HepG2 (cell line): Measurements from ENCODE around the gene COG5. TPM values are rescaled to one million over a fixed set of nuclear protein-coding genes. Genes with fewer than 3 reads are reported as not detected.

Source experiments
- CBX2 ChIP-seq, 2 experiments: fragments of 200-600 bp in 1 of 2; sonication (generic); formaldehyde crosslinking in 1 of 2; IDR thresholded peaks; 2 replicates each; pipeline versions ENCODE4 v1.7.0 to v1.8.1; 2018 to 2022; ENCODE audit warnings: low read depth in 2 of 2, low read length in 1 of 2, mild to moderate bottlenecking in 1 of 2, missing genetic modification reagents in 1 of 2
- CCDC6 ChIP-seq: sonication (generic); formaldehyde crosslinking; IDR thresholded peaks from 2 replicates; pipeline ENCODE4 v1.8.1; 2022; ENCODE audit warnings: mild to moderate bottlenecking, missing genetic modification reagents, moderate library complexity
- KLF15 ChIP-seq: sonication (generic); formaldehyde crosslinking; IDR thresholded peaks from 2 replicates; pipeline ENCODE4 v1.8.1; 2023; ENCODE audit warnings: borderline replicate concordance, mild to moderate bottlenecking, inconsistent platforms, missing genetic modification reagents, mixed read lengths
- MXD4 ChIP-seq: IDR thresholded peaks from 2 replicates; pipeline ENCODE4 v1.6.1; 2016; ENCODE audit warnings: mild to moderate bottlenecking, missing biosample characterization, missing genetic modification reagents
- PHF21A ChIP-seq: sonication (generic); formaldehyde crosslinking; IDR thresholded peaks from 2 replicates; pipeline ENCODE4 v1.5.0; 2020; ENCODE audit warnings: mild to moderate bottlenecking, missing genetic modification reagents
- ZFP36 ChIP-seq: fragments of 150-350 bp; IDR thresholded peaks from 2 replicates; pipeline ENCODE4 v1.6.1; 2018; ENCODE audit warnings: borderline replicate concordance, low read length, low read depth; ENCODE audit not compliant: partially characterized antibody
- ZNF317 ChIP-seq: sonication (generic); formaldehyde crosslinking; IDR thresholded peaks from 2 replicates; pipeline ENCODE4 v1.5.0; 2020; ENCODE audit warnings: mild to moderate bottlenecking, missing genetic modification reagents
- ZNF34 ChIP-seq: sonication (generic); formaldehyde crosslinking; IDR thresholded peaks from 2 replicates; pipeline ENCODE4 v1.4.0; 2020; ENCODE audit warnings: mild to moderate bottlenecking, missing genetic modification reagents, borderline replicate concordance
- ZNF354B ChIP-seq: sonication (generic); formaldehyde crosslinking; IDR thresholded peaks from 2 replicates; pipeline ENCODE4 v1.8.0; 2022; ENCODE audit warnings: mild to moderate bottlenecking, missing genetic modification reagents
- ZNF382 ChIP-seq: sonication (generic); formaldehyde crosslinking; IDR thresholded peaks from 2 replicates; pipeline ENCODE4 v1.5.0; 2020; ENCODE audit warnings: missing genetic modification reagents, mild to moderate bottlenecking, borderline replicate concordance
- ZNF512B ChIP-seq: sonication (generic); formaldehyde crosslinking; IDR thresholded peaks from 2 replicates; pipeline ENCODE4 v1.5.1; 2020; ENCODE audit warnings: missing genetic modification reagents, mild to moderate bottlenecking, borderline replicate concordance
- ZNF546 ChIP-seq: sonication (generic); formaldehyde crosslinking; conservative IDR thresholded peaks from 2 replicates; pipeline ENCODE4 v1.8.1; 2023; ENCODE audit warnings: mild to moderate bottlenecking, missing genetic modification reagents
- polyA plus RNA-seq, 8 experiments: library from polyadenylated mRNA; depleted of rRNA in 3 of 8; stranded (reverse) in 7 of 8; unstranded in 1 of 8; fragments of >200 nt; fragmentation: Illumina TruSeq in 4 of 8; extraction: Trizol in 4 of 8; gene quantifications; 2 replicates each; pipeline versions ENCODE4 v1.2.1 to v1.2.3, GENCODE V29; 2011 to 2016; ENCODE audit warnings: low read depth in 4 of 8, missing spikeins in 1 of 8, mixed read lengths in 1 of 8; ENCODE audit not compliant: insufficient read depth in 1 of 8
- total RNA-seq, 5 experiments: library from RNA; depleted of rRNA; stranded (reverse); fragments of >200 nt; fragmentation: Illumina TruSeq; extraction: Trizol; gene quantifications; 2 replicates each; pipeline ENCODE4 v1.2.3, GENCODE V29; 2016; ENCODE audit warnings: low read depth in 1 of 5
- TF ChIP-seq, protein P1 (sequence below): sonication (generic); formaldehyde crosslinking; conservative IDR thresholded peaks from 2 replicates; pipeline ENCODE4 v1.4.0; 2020; ENCODE audit warnings: missing genetic modification reagents
- TF ChIP-seq, protein P2 (sequence below): sonication (generic); formaldehyde crosslinking; conservative IDR thresholded peaks from 2 replicates; pipeline ENCODE4 v1.4.0; 2020; ENCODE audit warnings: mild to moderate bottlenecking, missing genetic modification reagents, moderate library complexity
- TF ChIP-seq, protein P3 (sequence below): sonication (generic); formaldehyde crosslinking; IDR thresholded peaks from 2 replicates; pipeline ENCODE4 v1.5.1; 2020; ENCODE audit warnings: missing genetic modification reagents, mild to moderate bottlenecking, borderline replicate concordance
- TF ChIP-seq, protein P4 (sequence below): sonication (generic); formaldehyde crosslinking; IDR thresholded peaks from 2 replicates; pipeline ENCODE4 v1.4.0; 2020; ENCODE audit warnings: mild to moderate bottlenecking, missing genetic modification reagents

Gene COG5
- total and polyA plus RNA-seq, 2 of the 13 experiments (the other 11 are each of a cell fraction or from before 2014, with no cell fraction given) = 20.4 to 31.3 TPM

DNA sequence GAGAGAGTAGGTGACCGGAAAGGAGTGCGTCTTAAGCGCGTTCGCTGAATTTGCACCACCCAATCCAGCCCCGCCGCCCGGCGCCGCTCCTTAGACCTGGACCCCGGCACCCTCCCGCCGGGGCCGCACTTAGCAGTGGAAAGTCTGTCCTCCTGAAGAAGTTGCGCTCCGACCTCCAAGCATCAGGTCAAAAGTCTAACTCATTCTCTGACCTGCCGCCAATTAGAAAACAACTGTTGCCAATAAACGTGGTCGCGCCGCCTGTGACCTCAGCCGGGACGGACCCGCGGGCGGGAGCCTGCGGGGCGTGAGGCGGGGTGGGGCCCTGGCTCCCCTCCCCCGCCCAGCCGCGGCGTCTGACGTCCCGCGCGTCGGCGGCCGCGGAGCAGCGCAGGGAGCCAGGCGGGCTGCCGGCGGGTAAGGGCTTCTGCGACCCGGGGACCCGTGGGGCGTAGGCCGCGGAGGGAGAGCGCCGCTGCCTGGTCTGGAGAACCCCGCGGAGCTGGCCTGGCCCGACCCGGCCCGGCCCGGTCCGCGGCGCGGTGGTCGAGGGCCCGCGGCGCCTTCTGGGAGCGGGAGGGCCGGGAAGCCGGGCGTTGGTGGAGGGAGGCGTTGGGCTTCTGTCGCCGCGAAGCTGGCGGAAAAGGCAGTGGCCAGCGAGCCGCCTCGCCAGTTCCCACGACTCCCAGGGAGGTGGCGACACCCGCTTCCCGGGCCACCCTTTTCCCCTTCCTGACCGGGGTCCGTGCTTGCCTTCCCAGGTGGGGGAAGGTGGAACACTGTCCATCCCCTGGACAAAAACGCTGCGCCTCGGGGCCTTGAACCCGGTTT lies 16.4 kb upstream of the COG5 start, which contains the start of gene BCAP29 (continued):
- TF ChIP-seq, protein P1, sequence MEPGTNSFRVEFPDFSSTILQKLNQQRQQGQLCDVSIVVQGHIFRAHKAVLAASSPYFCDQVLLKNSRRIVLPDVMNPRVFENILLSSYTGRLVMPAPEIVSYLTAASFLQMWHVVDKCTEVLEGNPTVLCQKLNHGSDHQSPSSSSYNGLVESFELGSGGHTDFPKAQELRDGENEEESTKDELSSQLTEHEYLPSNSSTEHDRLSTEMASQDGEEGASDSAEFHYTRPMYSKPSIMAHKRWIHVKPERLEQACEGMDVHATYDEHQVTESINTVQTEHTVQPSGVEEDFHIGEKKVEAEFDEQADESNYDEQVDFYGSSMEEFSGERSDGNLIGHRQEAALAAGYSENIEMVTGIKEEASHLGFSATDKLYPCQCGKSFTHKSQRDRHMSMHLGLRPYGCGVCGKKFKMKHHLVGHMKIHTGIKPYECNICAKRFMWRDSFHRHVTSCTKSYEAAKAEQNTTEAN (CRISPR knock-in tag) = peak; percentile 49; the same call in 1 of the 2 replicates
- TF ChIP-seq ZNF34 (no peak), ZNF317 (no peak), KLF15 (CRISPR knock-in tag) (no peak), ZNF354B (CRISPR knock-in tag) (no peak), CCDC6 (CRISPR knock-in tag) (peak; percentile 93), MXD4 (CRISPR knock-in tag) (peak; percentile 25; the same call in 1 of the 2 replicates), ZFP36 (no peak), CBX2 (IDR thresholded peaks at IDR 0.05; ENCODE audit: low read depth, low read length) (no peak), CBX2 (CRISPR knock-in tag; IDR thresholded peaks at IDR 0.05; ENCODE audit: low read depth) (no peak), ZNF512B (CRISPR knock-in tag) (no peak; the same call in 1 of the 2 replicates), PHF21A (peak; percentile 63; the same call in 1 of the 2 replicates), ZNF382 (CRISPR knock-in tag) (no peak), ZNF546 (CRISPR knock-in tag) (no peak; the same call in 1 of the 2 replicates)
- TF ChIP-seq, protein P2, sequence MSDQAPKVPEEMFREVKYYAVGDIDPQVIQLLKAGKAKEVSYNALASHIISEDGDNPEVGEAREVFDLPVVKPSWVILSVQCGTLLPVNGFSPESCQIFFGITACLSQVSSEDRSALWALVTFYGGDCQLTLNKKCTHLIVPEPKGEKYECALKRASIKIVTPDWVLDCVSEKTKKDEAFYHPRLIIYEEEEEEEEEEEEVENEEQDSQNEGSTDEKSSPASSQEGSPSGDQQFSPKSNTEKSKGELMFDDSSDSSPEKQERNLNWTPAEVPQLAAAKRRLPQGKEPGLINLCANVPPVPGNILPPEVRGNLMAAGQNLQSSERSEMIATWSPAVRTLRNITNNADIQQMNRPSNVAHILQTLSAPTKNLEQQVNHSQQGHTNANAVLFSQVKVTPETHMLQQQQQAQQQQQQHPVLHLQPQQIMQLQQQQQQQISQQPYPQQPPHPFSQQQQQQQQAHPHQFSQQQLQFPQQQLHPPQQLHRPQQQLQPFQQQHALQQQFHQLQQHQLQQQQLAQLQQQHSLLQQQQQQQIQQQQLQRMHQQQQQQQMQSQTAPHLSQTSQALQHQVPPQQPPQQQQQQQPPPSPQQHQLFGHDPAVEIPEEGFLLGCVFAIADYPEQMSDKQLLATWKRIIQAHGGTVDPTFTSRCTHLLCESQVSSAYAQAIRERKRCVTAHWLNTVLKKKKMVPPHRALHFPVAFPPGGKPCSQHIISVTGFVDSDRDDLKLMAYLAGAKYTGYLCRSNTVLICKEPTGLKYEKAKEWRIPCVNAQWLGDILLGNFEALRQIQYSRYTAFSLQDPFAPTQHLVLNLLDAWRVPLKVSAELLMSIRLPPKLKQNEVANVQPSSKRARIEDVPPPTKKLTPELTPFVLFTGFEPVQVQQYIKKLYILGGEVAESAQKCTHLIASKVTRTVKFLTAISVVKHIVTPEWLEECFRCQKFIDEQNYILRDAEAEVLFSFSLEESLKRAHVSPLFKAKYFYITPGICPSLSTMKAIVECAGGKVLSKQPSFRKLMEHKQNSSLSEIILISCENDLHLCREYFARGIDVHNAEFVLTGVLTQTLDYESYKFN (CRISPR knock-in tag) = no peak
- TF ChIP-seq, protein P3, sequence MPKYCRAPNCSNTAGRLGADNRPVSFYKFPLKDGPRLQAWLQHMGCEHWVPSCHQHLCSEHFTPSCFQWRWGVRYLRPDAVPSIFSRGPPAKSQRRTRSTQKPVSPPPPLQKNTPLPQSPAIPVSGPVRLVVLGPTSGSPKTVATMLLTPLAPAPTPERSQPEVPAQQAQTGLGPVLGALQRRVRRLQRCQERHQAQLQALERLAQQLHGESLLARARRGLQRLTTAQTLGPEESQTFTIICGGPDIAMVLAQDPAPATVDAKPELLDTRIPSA (CRISPR knock-in tag) = no peak
- TF ChIP-seq, protein P4, sequence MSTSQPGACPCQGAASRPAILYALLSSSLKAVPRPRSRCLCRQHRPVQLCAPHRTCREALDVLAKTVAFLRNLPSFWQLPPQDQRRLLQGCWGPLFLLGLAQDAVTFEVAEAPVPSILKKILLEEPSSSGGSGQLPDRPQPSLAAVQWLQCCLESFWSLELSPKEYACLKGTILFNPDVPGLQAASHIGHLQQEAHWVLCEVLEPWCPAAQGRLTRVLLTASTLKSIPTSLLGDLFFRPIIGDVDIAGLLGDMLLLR (CRISPR knock-in tag) = peak; percentile 81; the same call in 1 of the 2 replicates
